ENCODE measurements around the gene FNDC1. TPM values are rescaled to one million over a fixed set of nuclear protein-coding genes. Genes with fewer than 3 reads are reported as not detected.

Gene FNDC1
- total and polyA plus RNA-seq, 12 donors: 0.07 to 6.2 (median 2.7) TPM

DNA sequence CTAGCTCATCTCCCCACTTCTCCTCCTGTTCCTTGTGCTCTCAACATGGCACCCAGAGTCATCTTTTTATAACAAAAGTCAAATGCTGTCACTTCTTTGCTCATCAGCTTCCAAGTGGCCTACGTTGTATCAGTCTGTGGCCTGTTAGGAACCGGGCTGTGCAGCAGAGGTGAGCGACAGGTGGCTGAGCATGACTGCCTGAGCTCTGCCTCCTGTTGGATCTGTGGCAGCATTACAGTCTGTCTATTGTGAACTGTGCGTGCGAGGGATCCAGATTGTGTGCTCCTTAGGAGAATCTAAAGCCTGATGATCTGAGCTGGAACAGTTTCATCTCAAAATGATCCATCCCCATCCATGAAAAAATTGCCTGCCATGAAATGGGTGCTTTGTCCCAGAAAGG lies 129.6 kb downstream of the FNDC1 start:
- WGBS, 2 donors: 93 to 96% methylated on average over 5 of the region's 5 CpGs
- no peak for TF ChIP-seq CTCF (IDR thresholded peaks at IDR 0.05)
- no peak for ATAC-seq

DNA sequence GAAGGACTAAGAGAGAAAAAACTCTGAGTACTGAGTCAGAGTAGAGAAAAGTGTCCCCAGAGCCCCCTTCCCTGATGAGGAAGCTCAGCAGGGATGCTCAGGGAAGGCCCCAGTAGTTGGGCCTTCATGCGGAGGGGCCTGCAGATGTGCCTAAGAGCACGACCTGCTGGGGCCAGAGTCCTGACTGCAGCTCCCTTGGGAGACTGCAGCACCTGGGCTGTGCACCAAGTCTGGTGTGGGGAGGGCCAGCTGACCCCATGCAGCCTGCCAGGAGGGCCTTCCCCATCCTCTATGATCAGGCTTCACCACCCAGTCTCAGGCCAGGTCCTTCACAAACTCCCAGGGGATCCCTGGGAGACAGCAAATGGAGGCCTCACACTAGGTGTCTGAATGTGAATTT lies 130.4 kb downstream of the FNDC1 start:
- Histone ChIP-seq H3K27ac (no peak overlapping the region), H3K4me3 (no peak overlapping the region), H3K27me3 (peaks cover 0 to 9% (median 0%) of the 10 kb centered on the region in 7 donors), H3K36me3 (no peaks in the 10 kb centered on the region), H3K4me1 (no peaks in the 10 kb centered on the region), H3K9me3 (peaks cover 0 to 4% (median 0%) of the 10 kb centered on the region in 11 donors)
- TF ChIP-seq CTCF (IDR thresholded peaks at IDR 0.05): no peak
- 76 to 79% methylated on average over 2 of the region's 2 CpGs for WGBS, 2 donors
- DNase-seq (no peak), ATAC-seq (no peak)
- intact Hi-C loops (cut with DNase I): no loop called here

More for the DNA sequence above, 129.6 kb downstream of the FNDC1 start:
- H3K4me1 ChIP-seq: no peaks in the 10 kb centered on the region
- H3K36me3 ChIP-seq: no peaks in the 10 kb centered on the region
- intact Hi-C loops (cut with DNase I): no loop called here
- DNase-seq: no peak
- H3K27me3 ChIP-seq: peaks cover 0 to 5% (median 0%) of the 10 kb centered on the region in 7 donors
- peaks cover 0 to 6% (median 0%) of the 10 kb centered on the region in 11 donors for H3K9me3 ChIP-seq
- H3K27ac ChIP-seq: no peak overlapping the region
- H3K4me3 ChIP-seq: no peak overlapping the region

GRCh38 chr6:159301277-159301676 lies 132.1 kb downstream of the FNDC1 start:
- Histone ChIP-seq H3K36me3 (no peaks in the 10 kb centered on the region), H3K9me3 (peaks cover 0 to 4% (median 0%) of the 10 kb centered on the region in 11 donors), H3K4me3 (no peak overlapping the region), H3K4me1 (no peaks in the 10 kb centered on the region), H3K27me3 (peaks cover 0 to 5% (median 0%) of the 10 kb centered on the region in 7 donors), H3K27ac (no peak overlapping the region)
- 73 to 86% methylated on average over 5 of the region's 5 CpGs for WGBS, 2 donors
- TF ChIP-seq CTCF (IDR thresholded peaks at IDR 0.05): no peak
- intact Hi-C loops (cut with DNase I): no loop called here
- ATAC-seq: no peak
- no peak for DNase-seq

GRCh38 chr6:159301810-159302593 lies 132.8 kb downstream of the FNDC1 start:
- Histone ChIP-seq H3K4me1 (no peaks in the 10 kb centered on the region), H3K27ac (no peak overlapping the region), H3K27me3 (peaks cover 0 to 4% (median 0%) of the 10 kb centered on the region in 7 donors), H3K4me3 (no peak overlapping the region), H3K36me3 (no peaks in the 10 kb centered on the region), H3K9me3 (peaks cover 0 to 4% (median 0%) of the 10 kb centered on the region in 11 donors)
- intact Hi-C loops (cut with DNase I): no loop called here
- no peak for TF ChIP-seq CTCF (IDR thresholded peaks at IDR 0.05)
- no peak for DNase-seq
- no peak for ATAC-seq
- WGBS, 2 donors: 89% methylated on average over 7 of the region's 7 CpGs

Measured in heart right ventricle (tissue), 16 donors.